Keratinocyte (primary cell): ENCODE results near the gene EXOC3L2. TPM values are rescaled to one million over a fixed set of nuclear protein-coding genes. Genes with fewer than 3 reads are reported as not detected.

Experiments used
- DNase-seq: peaks from one replicate; pipeline ENCODE4 v3.0.0-alpha.2; 2011; ENCODE audit warnings: low read depth, missing footprints, low spot score
- FAIRE-seq: peaks from 2 replicates; lab custom pipeline; 2011; peaks lifted over from hg19 to GRCh38; lab: Jason Lieb, UNC
- H2AFZ ChIP-seq: 2 replicates; pipeline ENCODE4 v1.6.0; 2012; ENCODE audit warnings: low read length, control low read depth, inconsistent platforms; ENCODE audit not compliant: control insufficient read depth
- H3K27ac ChIP-seq: 2 replicates; pipeline ENCODE4 v1.5.1; 2011; ENCODE audit warnings: low read length; ENCODE audit not compliant: control insufficient read depth, insufficient read depth
- H3K27me3 ChIP-seq: 3 replicates; pipeline ENCODE4 v1.6.0; 2011; ENCODE audit warnings: low read length; ENCODE audit not compliant: control insufficient read depth, insufficient read depth; ENCODE audit errors: extremely low read depth
- H3K36me3 ChIP-seq, 2 experiments: 2 replicates in 1 of 2; 3 replicates in 1 of 2; pipeline ENCODE4 v1.5.1; 2011; ENCODE audit warnings: low read length in 2 of 2, mild to moderate bottlenecking in 1 of 2; ENCODE audit not compliant: control insufficient read depth in 2 of 2, insufficient read depth in 2 of 2; ENCODE audit errors: extremely low read depth in 1 of 2
- H3K4me1 ChIP-seq: 3 replicates; pipeline ENCODE4 v1.5.1; 2011; ENCODE audit warnings: low read length; ENCODE audit not compliant: control insufficient read depth, insufficient read depth; ENCODE audit errors: extremely low read depth
- H3K4me2 ChIP-seq: 3 replicates; pipeline ENCODE4 v1.6.0; 2011; ENCODE audit warnings: low read depth, low read length; ENCODE audit not compliant: control insufficient read depth, insufficient read depth; ENCODE audit errors: extremely low read depth
- H3K4me3 ChIP-seq, 3 experiments: fragments of 200-600 bp in 1 of 3; sonication (generic) in 1 of 3; 2 replicates in 2 of 3; 3 replicates in 1 of 3; pipeline ENCODE4 v1.5.1; 2011 to 2016; ENCODE audit warnings: low read length in 3 of 3, mild to moderate bottlenecking in 3 of 3, control low read depth in 2 of 3, inconsistent platforms in 1 of 3, low read depth in 1 of 3, mixed read lengths in 1 of 3, mixed run types in 1 of 3, moderate library complexity in 1 of 3; ENCODE audit not compliant: control insufficient read depth in 2 of 3, insufficient read depth in 2 of 3; ENCODE audit errors: extremely low read depth in 1 of 3
- H3K79me2 ChIP-seq: 2 replicates; pipeline ENCODE4 v1.6.0; 2012; ENCODE audit warnings: low read length; ENCODE audit not compliant: control insufficient read depth, insufficient read depth
- H3K9ac ChIP-seq: 3 replicates; pipeline ENCODE4 v1.6.0; 2011; ENCODE audit warnings: low read length; ENCODE audit not compliant: control insufficient read depth, insufficient read depth; ENCODE audit errors: extremely low read depth
- H3K9me1 ChIP-seq: 3 replicates; pipeline ENCODE4 v1.6.0; 2011; ENCODE audit warnings: low read length; ENCODE audit not compliant: control insufficient read depth, insufficient read depth; ENCODE audit errors: extremely low read depth
- H3K9me3 ChIP-seq: 2 replicates; pipeline ENCODE4 v1.5.1; 2012; ENCODE audit warnings: low read depth, low read length; ENCODE audit not compliant: control insufficient read depth
- H4K20me1 ChIP-seq: 3 replicates; pipeline ENCODE4 v1.6.0; 2011; ENCODE audit warnings: low read length; ENCODE audit not compliant: control insufficient read depth, insufficient read depth; ENCODE audit errors: extremely low read depth
- CTCF ChIP-seq, 3 experiments: IDR thresholded peaks in 1 of 3; conservative IDR thresholded peaks in 1 of 3; optimal IDR thresholded peaks in 1 of 3; 2 replicates in 2 of 3; 3 replicates in 1 of 3; pipeline versions ENCODE3 to v1.5.1; 2011; ENCODE audit warnings: low read length in 3 of 3, mild to moderate bottlenecking in 3 of 3, moderate library complexity in 2 of 3, control low read depth in 1 of 3, inconsistent platforms in 1 of 3; ENCODE audit not compliant: insufficient read depth in 2 of 3; ENCODE audit errors: extremely low read depth in 1 of 3
- EZH2 ChIP-seq: IDR thresholded peaks from one replicate; pipeline ENCODE4 v1.6.1; 2012; ENCODE audit warnings: inconsistent platforms, mild to moderate bottlenecking, low read length, moderate library complexity
- dilution Hi-C: fragments of 300-500 bp; cut with MboI; formaldehyde crosslinking; loops from one replicate; pipeline ENCODE4 v1.7.0; 2020; ENCODE audit warnings: low sequenced_read_pairs; ENCODE audit not compliant: extremely low pct_ligation_motif_present
- polyA plus RNA-seq, 5 experiments: library from polyadenylated mRNA; depleted of rRNA in 3 of 5; stranded (reverse) in 3 of 5; stranded (forward) in 1 of 5; unstranded in 1 of 5; fragments of >200 nt; gene quantifications; 1 replicate in 1 of 5; 2 replicates in 3 of 5; 3 replicates in 1 of 5; pipeline versions ENCODE4 v1.2.1 to v1.2.3, GENCODE V29; 2011 to 2012; ENCODE audit warnings: missing spikeins in 2 of 5, low read depth in 1 of 5, low replicate concordance in 1 of 5

EXOC3L2 gene
- polyA plus RNA-seq, 1 donor (not counting 4 experiments of a cell fraction or from before 2014, with no cell fraction given), result 0.08 TPM

GRCh38 chr19:45184115-45184514 is 61.1 kb downstream of the EXOC3L2 start:
- H4K20me1 ChIP-seq, result no peaks in the 10 kb centered on the region
- H3K4me2 ChIP-seq, result no peak overlapping the region
- H3K4me3 ChIP-seq, result no peak overlapping the region
- TF ChIP-seq EZH2, result no peak
- no peak for TF ChIP-seq CTCF (optimal IDR thresholded peaks at IDR 0.05 in 1 of 3, IDR thresholded peaks at IDR 0.05 in 1 of 3, conservative IDR thresholded peaks at IDR 0.05 in 1 of 3; ENCODE audit: extremely low read depth in 1 of 3, insufficient read depth in 2 of 3, low read length in 3 of 3)
- no peak overlapping the region for H3K27ac ChIP-seq
- DNase-seq (no peak), FAIRE-seq (no peak)
- peaks cover 6% of the 10 kb centered on the region for H3K4me1 ChIP-seq
- H3K36me3 ChIP-seq, result peaks cover 0 to 4% of the 10 kb centered on the region in 2 experiments
- H3K9ac ChIP-seq, result no peak overlapping the region
- dilution Hi-C loops, result no loop called here
- H3K27me3 ChIP-seq, result no peaks in the 10 kb centered on the region
- no peaks in the 10 kb centered on the region for H3K9me1 ChIP-seq
- peaks cover 20% of the 10 kb centered on the region for H3K79me2 ChIP-seq
- no peak overlapping the region for H2AFZ ChIP-seq
- H3K9me3 ChIP-seq, result no peaks in the 10 kb centered on the region

GRCh38 chr19:45182758-45183157 is 62.4 kb downstream of the EXOC3L2 start:
- TF ChIP-seq EZH2 (no peak), CTCF (optimal IDR thresholded peaks at IDR 0.05 in 1 of 3, IDR thresholded peaks at IDR 0.05 in 1 of 3, conservative IDR thresholded peaks at IDR 0.05 in 1 of 3; ENCODE audit: extremely low read depth in 1 of 3, insufficient read depth in 2 of 3, low read length in 3 of 3) (no peak)

More at GRCh38 chr19:45182758-45183157, 62.4 kb downstream of the EXOC3L2 start:
- Histone ChIP-seq H3K4me1 (peaks cover 6% of the 10 kb centered on the region), H3K27me3 (no peaks in the 10 kb centered on the region), H3K9me3 (no peaks in the 10 kb centered on the region), H3K79me2 (peaks cover 20% of the 10 kb centered on the region), H3K36me3 (peaks cover 0 to 4% of the 10 kb centered on the region in 2 experiments), H3K4me2 (no peak overlapping the region), H3K4me3 (no peak overlapping the region), H4K20me1 (no peaks in the 10 kb centered on the region), H3K9me1 (no peaks in the 10 kb centered on the region), H3K9ac (no peak overlapping the region), H2AFZ (no peak overlapping the region), H3K27ac (no peak overlapping the region)
- FAIRE-seq, result no peak
- dilution Hi-C loops, result no loop called here
- no peak for DNase-seq
